Stimulated activated naive CD8-positive, alpha-beta T cell treated with anti-CD3 and anti-CD28 coated beads, Interleukin-15, Interleukin-2, amounts not matched to agents 100 ng/mL and 50 ng/mL, for 24 hours (primary cell): ENCODE results near the gene APIP.

Experiments used
- H3K27ac Mint-ChIP-seq: one replicate; pipeline ENCODE4 v1.8.0; 2021; ENCODE audit warnings: mild to moderate bottlenecking, mixed read lengths
- H3K27me3 Mint-ChIP-seq: one replicate; pipeline ENCODE4 v1.8.0; 2021; ENCODE audit warnings: mixed read lengths
- H3K36me3 Mint-ChIP-seq: one replicate; pipeline ENCODE4 v1.8.0; 2021; ENCODE audit warnings: low read depth, mixed read lengths
- H3K4me1 Mint-ChIP-seq: one replicate; pipeline ENCODE4 v1.8.0; 2021; ENCODE audit warnings: low read depth, mixed read lengths
- H3K4me3 Mint-ChIP-seq: one replicate; pipeline ENCODE4 v1.8.0; 2021; ENCODE audit warnings: mild to moderate bottlenecking, mixed read lengths
- H3K9me3 Mint-ChIP-seq: one replicate; pipeline ENCODE4 v1.8.0; 2021; ENCODE audit warnings: mixed read lengths

The APIP gene

GRCh38 chr11:34851916-34852315 lies 64.3 kb downstream of the APIP start:
- Mint-ChIP-seq H3K4me3 (no peak overlapping the region), H3K27me3 (peaks cover 16% of the 10 kb centered on the region)

GRCh38 chr11:34850334-34850733 lies 65.8 kb downstream of the APIP start:
- no peak overlapping the region for H3K4me3 Mint-ChIP-seq
- H3K36me3 Mint-ChIP-seq: no peaks in the 10 kb centered on the region
- no peaks in the 10 kb centered on the region for H3K4me1 Mint-ChIP-seq
- no peak overlapping the region for H3K27ac Mint-ChIP-seq
- H3K27me3 Mint-ChIP-seq: peaks cover 16% of the 10 kb centered on the region
- H3K9me3 Mint-ChIP-seq: no peaks in the 10 kb centered on the region

More at GRCh38 chr11:34851916-34852315, 64.3 kb downstream of the APIP start:
- Mint-ChIP-seq H3K4me1 (no peaks in the 10 kb centered on the region), H3K36me3 (no peaks in the 10 kb centered on the region), H3K27ac (no peak overlapping the region), H3K9me3 (no peaks in the 10 kb centered on the region)

GRCh38 chr11:34846467-34846866 lies 69.7 kb downstream of the APIP start:
- no peak overlapping the region for H3K27ac Mint-ChIP-seq
- H3K4me3 Mint-ChIP-seq: no peak overlapping the region
- H3K36me3 Mint-ChIP-seq: no peaks in the 10 kb centered on the region
- H3K27me3 Mint-ChIP-seq: peaks cover 15% of the 10 kb centered on the region
- no peaks in the 10 kb centered on the region for H3K4me1 Mint-ChIP-seq
- H3K9me3 Mint-ChIP-seq: no peaks in the 10 kb centered on the region

- H3K4me3 Mint-ChIP-seq: no peak overlapping the region
- no peaks in the 10 kb centered on the region for H3K9me3 Mint-ChIP-seq
- H3K4me1 Mint-ChIP-seq: no peaks in the 10 kb centered on the region
- peaks cover 8% of the 10 kb centered on the region for H3K27me3 Mint-ChIP-seq
- H3K36me3 Mint-ChIP-seq: no peaks in the 10 kb centered on the region
- H3K27ac Mint-ChIP-seq: no peak overlapping the region
These were observed 71.6 kb downstream of the APIP start for GRCh38 chr11:34844463-34845112.

GRCh38 chr11:34843271-34843670 lies 72.9 kb downstream of the APIP start:
- no peaks in the 10 kb centered on the region for H3K36me3 Mint-ChIP-seq
- H3K9me3 Mint-ChIP-seq: no peaks in the 10 kb centered on the region
- H3K27ac Mint-ChIP-seq: no peak overlapping the region
- H3K4me3 Mint-ChIP-seq: no peak overlapping the region
- no peaks in the 10 kb centered on the region for H3K4me1 Mint-ChIP-seq
- H3K27me3 Mint-ChIP-seq: peaks cover 10% of the 10 kb centered on the region

GRCh38 chr11:34840736-34841386 lies 75.3 kb downstream of the APIP start:
- H3K4me1 Mint-ChIP-seq: no peaks in the 10 kb centered on the region
- no peaks in the 10 kb centered on the region for H3K36me3 Mint-ChIP-seq
- no peak overlapping the region for H3K4me3 Mint-ChIP-seq
- no peak overlapping the region for H3K27ac Mint-ChIP-seq
- peaks cover 17% of the 10 kb centered on the region for H3K27me3 Mint-ChIP-seq
- H3K9me3 Mint-ChIP-seq: no peaks in the 10 kb centered on the region

GRCh38 chr11:34839969-34840368 lies 76.2 kb downstream of the APIP start:
- H3K4me3 Mint-ChIP-seq: no peak overlapping the region
- H3K4me1 Mint-ChIP-seq: no peaks in the 10 kb centered on the region
- H3K36me3 Mint-ChIP-seq: no peaks in the 10 kb centered on the region
- no peak overlapping the region for H3K27ac Mint-ChIP-seq
- peaks cover 21% of the 10 kb centered on the region for H3K27me3 Mint-ChIP-seq
- no peaks in the 10 kb centered on the region for H3K9me3 Mint-ChIP-seq

- Mint-ChIP-seq H3K9me3 (no peaks in the 10 kb centered on the region), H3K4me3 (no peak overlapping the region), H3K4me1 (no peaks in the 10 kb centered on the region), H3K36me3 (no peaks in the 10 kb centered on the region), H3K27me3 (peaks cover 22% of the 10 kb centered on the region), H3K27ac (no peak overlapping the region)
These were observed 79.0 kb downstream of the APIP start for GRCh38 chr11:34836958-34837856.

- Mint-ChIP-seq H3K9me3 (no peaks in the 10 kb centered on the region), H3K4me3 (no peak overlapping the region), H3K36me3 (no peaks in the 10 kb centered on the region), H3K27me3 (peaks cover 19% of the 10 kb centered on the region), H3K27ac (no peak overlapping the region), H3K4me1 (no peaks in the 10 kb centered on the region)
These were observed 82.6 kb downstream of the APIP start for GRCh38 chr11:34833602-34834001.
